Retinal pigment epithelial cell (primary cell): ENCODE results near the gene MROH2A.

Source experiments
- DNase-seq: peaks from one replicate; pipeline ENCODE4 v3.0.0-alpha.2; 2010; ENCODE audit warnings: low read depth
- H3K4me3 ChIP-seq: 2 replicates; pipeline ENCODE4 v1.5.1; 2011; ENCODE audit warnings: mild to moderate bottlenecking, low read length, control low read depth, moderate library complexity
- CTCF ChIP-seq: conservative IDR thresholded peaks from 2 replicates; pipeline ENCODE4 v1.5.1; 2011; ENCODE audit warnings: low read depth, low read length, control low read depth, inconsistent platforms

MROH2A gene

GRCh38 chr2:233795735-233796171 lies 17.6 kb downstream of the MROH2A start:
- H3K4me3 ChIP-seq: no peak overlapping the region
- TF ChIP-seq CTCF: no peak
- no peak for DNase-seq

- no peak for TF ChIP-seq CTCF
- no peak for DNase-seq
Measured at GRCh38 chr2:233796254-233796653, 18.1 kb downstream of the MROH2A start.

GRCh38 chr2:233798335-233799086 lies 20.4 kb downstream of the MROH2A start:
- TF ChIP-seq CTCF: no peak
- no peak overlapping the region for H3K4me3 ChIP-seq
- no peak for DNase-seq

More at GRCh38 chr2:233796254-233796653, 18.1 kb downstream of the MROH2A start:
- no peak overlapping the region for H3K4me3 ChIP-seq

GRCh38 chr2:233799087-233799665 lies 21.0 kb downstream of the MROH2A start:
- no peak for TF ChIP-seq CTCF
- no peak for DNase-seq

GRCh38 chr2:233799716-233800115 lies 21.6 kb downstream of the MROH2A start:
- DNase-seq: no peak
- TF ChIP-seq CTCF: no peak
- H3K4me3 ChIP-seq: no peak overlapping the region

More at GRCh38 chr2:233799087-233799665, 21.0 kb downstream of the MROH2A start:
- H3K4me3 ChIP-seq: no peak overlapping the region

GRCh38 chr2:233800208-233800607 lies 22.1 kb downstream of the MROH2A start:
- no peak for DNase-seq
- no peak overlapping the region for H3K4me3 ChIP-seq
- TF ChIP-seq CTCF: no peak
